ENCODE measurements around the gene MICOS13. TPM values are rescaled to one million over a fixed set of nuclear protein-coding genes. Genes with fewer than 3 reads are reported as not detected.

Gene MICOS13
- total RNA-seq, 1 experiment from 2014 or later: 32.5 TPM

GRCh38 chr19:5697022-5697889, 16.9 kb upstream of the MICOS13 start:
- ChIA-PET CTCF (interaction anchor here (1.9 to 2.1 kb wide), 2 partner anchors 7 to 10 kb away, joined by 7 to 8 read pairs; partner anchors contain the start of gene RPL36), POLR2A (no interaction called here)
- Mint-ChIP-seq H3K36me3 (peaks cover 52% of the 10 kb centered on the region), H3K27ac (peak overlapping the region; percentile 32; the same call in 1 of the 2 replicates), H3K27me3 (ENCODE audit: low read depth) (no peaks in the 10 kb centered on the region), H3K4me3 (no peak overlapping the region), H3K4me1 (0 out of 2 replicates have a peak, but pooled peaks cover 3% of the 10 kb centered on the region), H3K9me3 (no peaks in the 10 kb centered on the region)
- TF ChIP-seq, protein P1, sequence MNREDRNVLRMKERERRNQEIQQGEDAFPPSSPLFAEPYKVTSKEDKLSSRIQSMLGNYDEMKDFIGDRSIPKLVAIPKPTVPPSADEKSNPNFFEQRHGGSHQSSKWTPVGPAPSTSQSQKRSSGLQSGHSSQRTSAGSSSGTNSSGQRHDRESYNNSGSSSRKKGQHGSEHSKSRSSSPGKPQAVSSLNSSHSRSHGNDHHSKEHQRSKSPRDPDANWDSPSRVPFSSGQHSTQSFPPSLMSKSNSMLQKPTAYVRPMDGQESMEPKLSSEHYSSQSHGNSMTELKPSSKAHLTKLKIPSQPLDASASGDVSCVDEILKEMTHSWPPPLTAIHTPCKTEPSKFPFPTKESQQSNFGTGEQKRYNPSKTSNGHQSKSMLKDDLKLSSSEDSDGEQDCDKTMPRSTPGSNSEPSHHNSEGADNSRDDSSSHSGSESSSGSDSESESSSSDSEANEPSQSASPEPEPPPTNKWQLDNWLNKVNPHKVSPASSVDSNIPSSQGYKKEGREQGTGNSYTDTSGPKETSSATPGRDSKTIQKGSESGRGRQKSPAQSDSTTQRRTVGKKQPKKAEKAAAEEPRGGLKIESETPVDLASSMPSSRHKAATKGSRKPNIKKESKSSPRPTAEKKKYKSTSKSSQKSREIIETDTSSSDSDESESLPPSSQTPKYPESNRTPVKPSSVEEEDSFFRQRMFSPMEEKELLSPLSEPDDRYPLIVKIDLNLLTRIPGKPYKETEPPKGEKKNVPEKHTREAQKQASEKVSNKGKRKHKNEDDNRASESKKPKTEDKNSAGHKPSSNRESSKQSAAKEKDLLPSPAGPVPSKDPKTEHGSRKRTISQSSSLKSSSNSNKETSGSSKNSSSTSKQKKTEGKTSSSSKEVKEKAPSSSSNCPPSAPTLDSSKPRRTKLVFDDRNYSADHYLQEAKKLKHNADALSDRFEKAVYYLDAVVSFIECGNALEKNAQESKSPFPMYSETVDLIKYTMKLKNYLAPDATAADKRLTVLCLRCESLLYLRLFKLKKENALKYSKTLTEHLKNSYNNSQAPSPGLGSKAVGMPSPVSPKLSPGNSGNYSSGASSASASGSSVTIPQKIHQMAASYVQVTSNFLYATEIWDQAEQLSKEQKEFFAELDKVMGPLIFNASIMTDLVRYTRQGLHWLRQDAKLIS (CRISPR knock-in tag; IDR thresholded peaks at IDR 0.05; ENCODE audit: borderline replicate concordance): no peak
- TF ChIP-seq ZNF416 (CRISPR knock-in tag; IDR thresholded peaks at IDR 0.05) (no peak), ZNF121 (CRISPR knock-in tag; IDR thresholded peaks at IDR 0.05) (0 out of 2 replicates have a peak, but pooled peaks have one; percentile 27)
- DNase-seq (ENCODE audit: low spot score) (no peak), ATAC-seq (no peak)

- Mint-ChIP-seq H3K4me1 (0 out of 2 replicates have a peak, but pooled peaks cover 3% of the 10 kb centered on the region), H3K4me3 (no peak overlapping the region), H3K9me3 (no peaks in the 10 kb centered on the region), H3K27me3 (ENCODE audit: low read depth) (no peaks in the 10 kb centered on the region), H3K36me3 (peaks cover 51% of the 10 kb centered on the region), H3K27ac (peak overlapping the region; percentile 45; the same call in 1 of the 2 replicates)
- ATAC-seq (no peak), DNase-seq (ENCODE audit: low spot score) (no peak)
- TF ChIP-seq TP53 (CRISPR knock-in tag; IDR thresholded peaks at IDR 0.05): no peak
- TF ChIP-seq PRRX2 (CRISPR knock-in tag; IDR thresholded peaks at IDR 0.05): no peak
- no peak for TF ChIP-seq MYBL2 (CRISPR knock-in tag; IDR thresholded peaks at IDR 0.05)
- TF ChIP-seq ESRRA (CRISPR knock-in tag; IDR thresholded peaks at IDR 0.05; ENCODE audit: borderline replicate concordance): 0 out of 2 replicates have a peak, but pooled peaks have one; percentile 23
- no peak for TF ChIP-seq E2F5 (CRISPR knock-in tag; IDR thresholded peaks at IDR 0.05)
- TF ChIP-seq GRHL2 (CRISPR knock-in tag; IDR thresholded peaks at IDR 0.05; ENCODE audit: insufficient replicate concordance, severe bottlenecking): no peak
- no peak for TF ChIP-seq TEAD4 (CRISPR knock-in tag; IDR thresholded peaks at IDR 0.05)
- CTCF ChIA-PET: interaction anchor here (1.1 to 1.6 kb wide), 2 partner anchors 9 to 24 kb away, joined by 3 to 9 read pairs; partner anchors contain the start of genes CATSPERD and LONP1
- POLR2A ChIA-PET: interaction anchor here (0.6 to 0.7 kb wide), 2 partner anchors 97 to 678 kb away, joined by 3 read pairs; no protein-coding TSS in a partner anchor
Observed at GRCh38 chr19:5696196-5697021, 16.1 kb upstream of the MICOS13 start.

GRCh38 chr19:5695649-5696195, 15.4 kb upstream of the MICOS13 start:
- Mint-ChIP-seq H3K27ac (no peak overlapping the region), H3K4me1 (0 out of 2 replicates have a peak, but pooled peaks cover 3% of the 10 kb centered on the region), H3K27me3 (ENCODE audit: low read depth) (no peaks in the 10 kb centered on the region), H3K4me3 (no peak overlapping the region), H3K9me3 (no peaks in the 10 kb centered on the region), H3K36me3 (peaks cover 49% of the 10 kb centered on the region)
- DNase-seq (ENCODE audit: low spot score) (no peak), ATAC-seq (no peak)
- ChIA-PET CTCF (interaction anchor here (1.1 to 1.6 kb wide), 2 partner anchors 9 to 25 kb away, joined by 3 to 9 read pairs; partner anchors contain the start of genes CATSPERD and LONP1), POLR2A (interaction anchor here (0.5 to 0.7 kb wide), 3 partner anchors 98 to 733 kb away, joined by 3 read pairs; no protein-coding TSS in a partner anchor)
- TF ChIP-seq EMX1 (CRISPR knock-in tag; IDR thresholded peaks at IDR 0.05): no peak
- TF ChIP-seq, protein P2, sequence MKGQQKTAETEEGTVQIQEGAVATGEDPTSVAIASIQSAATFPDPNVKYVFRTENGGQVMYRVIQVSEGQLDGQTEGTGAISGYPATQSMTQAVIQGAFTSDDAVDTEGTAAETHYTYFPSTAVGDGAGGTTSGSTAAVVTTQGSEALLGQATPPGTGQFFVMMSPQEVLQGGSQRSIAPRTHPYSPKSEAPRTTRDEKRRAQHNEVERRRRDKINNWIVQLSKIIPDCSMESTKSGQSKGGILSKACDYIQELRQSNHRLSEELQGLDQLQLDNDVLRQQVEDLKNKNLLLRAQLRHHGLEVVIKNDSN (CRISPR knock-in tag; IDR thresholded peaks at IDR 0.05): no peak
- TF ChIP-seq NFYB (CRISPR knock-in tag; conservative IDR thresholded peaks at IDR 0.05; ENCODE audit: low read depth): no peak
- no peak for TF ChIP-seq SOX15 (CRISPR knock-in tag; IDR thresholded peaks at IDR 0.05)
- no peak for TF ChIP-seq ZNF671 (CRISPR knock-in tag; IDR thresholded peaks at IDR 0.05)
- no peak for TF ChIP-seq ATF6 (CRISPR knock-in tag; IDR thresholded peaks at IDR 0.05)
- no peak for TF ChIP-seq NFATC4 (CRISPR knock-in tag; IDR thresholded peaks at IDR 0.05)
- TF ChIP-seq ZNF423 (CRISPR knock-in tag; IDR thresholded peaks at IDR 0.05): no peak
